Chondrocyte (in vitro differentiated cells): ENCODE results near the gene SMC5. TPM values are rescaled to one million over a fixed set of nuclear protein-coding genes. Genes with fewer than 3 reads are reported as not detected.
A peak's percentile ranks its signal among the peaks of the same experiment; 100 is the strongest.

Experiments
- DNase-seq: peaks from one replicate; pipeline ENCODE4 v3.0.0; 2021; ENCODE audit warnings: mixed read lengths, low spot score
- H3K27ac Mint-ChIP-seq: one replicate; pipeline ENCODE4 v1.8.0; 2021; ENCODE audit warnings: mild to moderate bottlenecking, moderate library complexity, mixed read lengths; ENCODE audit not compliant: unreplicated experiment
- H3K27me3 Mint-ChIP-seq: 2 replicates; pipeline ENCODE4 v1.8.0; 2021; ENCODE audit warnings: low read depth, mixed read lengths
- H3K36me3 Mint-ChIP-seq: 2 replicates; pipeline ENCODE4 v1.8.0; 2021; ENCODE audit warnings: low read depth, mixed read lengths
- H3K4me1 Mint-ChIP-seq: 2 replicates; pipeline ENCODE4 v1.8.0; 2021; ENCODE audit warnings: low read depth, mild to moderate bottlenecking, mixed read lengths
- H3K4me3 Mint-ChIP-seq: one replicate; pipeline ENCODE4 v1.8.0; 2021; ENCODE audit warnings: mild to moderate bottlenecking, moderate library complexity, mixed read lengths; ENCODE audit not compliant: unreplicated experiment
- H3K9me3 Mint-ChIP-seq: 2 replicates; pipeline ENCODE4 v1.8.0; 2021; ENCODE audit warnings: low read depth, mixed read lengths
- total RNA-seq: library from RNA; stranded (reverse); gene quantifications from 3 replicates; pipeline ENCODE4 v1.2.1, GENCODE V29; 2021
- TF ChIP-seq, protein P1 (sequence below): fragments of 200-600 bp; sonication (generic); IDR thresholded peaks from 2 replicates; pipeline ENCODE4 v1.5.0; 2021; ENCODE audit warnings: antibody characterized with exemption, mild to moderate bottlenecking, moderate library complexity

Gene SMC5
- total RNA-seq, 1 donor from 2014 or later = 36.4 TPM

GRCh38 chr9:70250221-70250620 lies 8.6 kb upstream of the SMC5 start:
- TF ChIP-seq, protein P1, sequence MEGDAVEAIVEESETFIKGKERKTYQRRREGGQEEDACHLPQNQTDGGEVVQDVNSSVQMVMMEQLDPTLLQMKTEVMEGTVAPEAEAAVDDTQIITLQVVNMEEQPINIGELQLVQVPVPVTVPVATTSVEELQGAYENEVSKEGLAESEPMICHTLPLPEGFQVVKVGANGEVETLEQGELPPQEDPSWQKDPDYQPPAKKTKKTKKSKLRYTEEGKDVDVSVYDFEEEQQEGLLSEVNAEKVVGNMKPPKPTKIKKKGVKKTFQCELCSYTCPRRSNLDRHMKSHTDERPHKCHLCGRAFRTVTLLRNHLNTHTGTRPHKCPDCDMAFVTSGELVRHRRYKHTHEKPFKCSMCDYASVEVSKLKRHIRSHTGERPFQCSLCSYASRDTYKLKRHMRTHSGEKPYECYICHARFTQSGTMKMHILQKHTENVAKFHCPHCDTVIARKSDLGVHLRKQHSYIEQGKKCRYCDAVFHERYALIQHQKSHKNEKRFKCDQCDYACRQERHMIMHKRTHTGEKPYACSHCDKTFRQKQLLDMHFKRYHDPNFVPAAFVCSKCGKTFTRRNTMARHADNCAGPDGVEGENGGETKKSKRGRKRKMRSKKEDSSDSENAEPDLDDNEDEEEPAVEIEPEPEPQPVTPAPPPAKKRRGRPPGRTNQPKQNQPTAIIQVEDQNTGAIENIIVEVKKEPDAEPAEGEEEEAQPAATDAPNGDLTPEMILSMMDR = no peak
- no peak overlapping the region for H3K27ac Mint-ChIP-seq
- DNase-seq = no peak
- peaks cover 2% of the 10 kb centered on the region for H3K9me3 Mint-ChIP-seq
- H3K4me3 Mint-ChIP-seq = no peak overlapping the region
- peaks cover 30% of the 10 kb centered on the region for H3K4me1 Mint-ChIP-seq
- peaks cover 6% of the 10 kb centered on the region for H3K36me3 Mint-ChIP-seq
- no peaks in the 10 kb centered on the region for H3K27me3 Mint-ChIP-seq

- no peak for DNase-seq
- H3K9me3 Mint-ChIP-seq = no peaks in the 10 kb centered on the region
- TF ChIP-seq, protein P1 = no peak
- peak overlapping the region; percentile 97 for H3K27ac Mint-ChIP-seq
- H3K4me1 Mint-ChIP-seq = peaks cover 70% of the 10 kb centered on the region
- H3K4me3 Mint-ChIP-seq = peak overlapping the region; percentile 84
- peaks cover 5% of the 10 kb centered on the region for H3K36me3 Mint-ChIP-seq
- H3K27me3 Mint-ChIP-seq = no peaks in the 10 kb centered on the region
Observed at GRCh38 chr9:70255486-70255885, 3.3 kb upstream of the SMC5 start.

DNA sequence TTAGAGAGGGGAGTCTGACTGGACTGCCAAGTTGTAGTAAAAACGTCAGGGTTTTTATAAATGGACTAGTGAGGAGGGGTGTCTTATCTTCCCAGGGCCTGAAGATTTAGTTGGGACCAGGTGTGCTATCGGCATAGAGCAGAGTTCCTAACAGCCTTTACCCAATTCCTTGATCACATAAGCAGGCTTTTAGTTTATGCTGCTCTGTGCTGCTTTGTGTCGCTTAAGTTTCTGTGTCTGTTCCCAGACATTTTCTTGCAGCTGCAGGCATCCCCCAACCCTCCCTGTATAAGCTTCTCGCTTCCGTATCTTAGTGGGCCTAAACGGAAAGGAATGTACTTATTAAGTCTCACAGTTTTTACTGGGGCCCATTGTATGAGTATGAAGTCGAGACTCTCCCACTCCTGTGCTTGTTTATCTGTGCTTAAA lies 2.6 kb upstream of the SMC5 start:
- DNase-seq = no peak
- Mint-ChIP-seq H3K36me3 (peaks cover 6% of the 10 kb centered on the region), H3K27me3 (no peaks in the 10 kb centered on the region), H3K9me3 (no peaks in the 10 kb centered on the region), H3K4me3 (peak overlapping the region; percentile 84), H3K4me1 (peaks cover 75% of the 10 kb centered on the region), H3K27ac (peak overlapping the region; percentile 97)
- TF ChIP-seq, protein P1 = no peak

- H3K4me3 Mint-ChIP-seq = peak overlapping the region; percentile 84
Observed at GRCh38 chr9:70257502-70257901, 1.3 kb upstream of the SMC5 start.

GRCh38 chr9:70257991-70258691 lies 637 bp upstream of the SMC5 start:
- DNase-seq = no peak
- H3K4me1 Mint-ChIP-seq = peaks cover 89% of the 10 kb centered on the region

More at GRCh38 chr9:70257502-70257901, 1.3 kb upstream of the SMC5 start:
- peaks cover 89% of the 10 kb centered on the region for H3K4me1 Mint-ChIP-seq
- H3K27ac Mint-ChIP-seq = peak overlapping the region; percentile 97
- no peaks in the 10 kb centered on the region for H3K9me3 Mint-ChIP-seq
- peaks cover 19% of the 10 kb centered on the region for H3K36me3 Mint-ChIP-seq
- H3K27me3 Mint-ChIP-seq = no peaks in the 10 kb centered on the region
- no peak for DNase-seq
- TF ChIP-seq, protein P1 = no peak

More at GRCh38 chr9:70257991-70258691, 637 bp upstream of the SMC5 start:
- peaks cover 19% of the 10 kb centered on the region for H3K36me3 Mint-ChIP-seq
- peak overlapping the region; percentile 97 for H3K27ac Mint-ChIP-seq
- H3K4me3 Mint-ChIP-seq = peak overlapping the region; percentile 84
- TF ChIP-seq, protein P1 = no peak
- H3K9me3 Mint-ChIP-seq = no peaks in the 10 kb centered on the region
- H3K27me3 Mint-ChIP-seq = no peaks in the 10 kb centered on the region
